GM23338 (cell line): ENCODE data around the gene ZNF766. TPM values are rescaled to one million over a fixed set of nuclear protein-coding genes. Genes with fewer than 3 reads are reported as not detected.

ENCODE experiments used
- ATAC-seq: fragments of 200-7000 bp; cut with Tn5 transposase; 3 replicates; pipeline ENCODE4 v1.9.1; 2020
- DNase-seq: peaks from one replicate; pipeline ENCODE4 v3.0.0-alpha.2; 2015; ENCODE audit warnings: low spot score
- H2AFZ ChIP-seq: fragments of 200-600 bp; sonication (generic); 2 replicates; pipeline ENCODE4 v1.8.0; 2016; ENCODE audit warnings: antibody characterized with exemption, mild to moderate bottlenecking, moderate library complexity
- H3F3A ChIP-seq: fragments of 200-600 bp; sonication (generic); replicated peaks from 2 replicates; pipeline ENCODE4 v1.8.0; 2017; ENCODE audit warnings: antibody characterized with exemption, mixed run types, low read depth
- H3K27ac ChIP-seq: fragments of 200-600 bp; sonication (generic); 2 replicates; pipeline ENCODE4 v1.6.1; 2016; ENCODE audit warnings: low read depth
- H3K27me3 ChIP-seq: fragments of 200-600 bp; sonication (generic); 2 replicates; pipeline ENCODE4 v1.8.0; 2016; ENCODE audit warnings: mild to moderate bottlenecking, mixed run types, moderate library complexity; ENCODE audit not compliant: insufficient read depth
- H3K36me3 ChIP-seq: fragments of 200-600 bp; sonication (generic); 2 replicates; pipeline ENCODE4 v1.8.0; 2016; ENCODE audit warnings: mild to moderate bottlenecking; ENCODE audit not compliant: insufficient read depth
- H3K4me1 ChIP-seq: fragments of 200-600 bp; sonication (generic); 2 replicates; pipeline ENCODE4 v1.8.0; 2016; ENCODE audit warnings: mild to moderate bottlenecking, moderate library complexity; ENCODE audit not compliant: insufficient read depth
- H3K4me2 ChIP-seq: fragments of 200-600 bp; sonication (generic); 2 replicates; pipeline ENCODE4 v1.7.1; 2017; ENCODE audit warnings: mixed run types
- H3K4me3 ChIP-seq: fragments of 200-600 bp; sonication (generic); 2 replicates; pipeline ENCODE4 v1.6.1; 2016; ENCODE audit warnings: mixed run types
- H3K79me2 ChIP-seq: fragments of 200-600 bp; sonication (generic); replicated peaks from 2 replicates; pipeline ENCODE4 v1.8.0; 2017; ENCODE audit warnings: mild to moderate bottlenecking; ENCODE audit not compliant: insufficient read depth
- H3K9me2 ChIP-seq: fragments of 200-600 bp; sonication (generic); 2 replicates; pipeline ENCODE4 v1.8.0; 2017; ENCODE audit not compliant: insufficient read depth
- H4K20me1 ChIP-seq: fragments of 200-600 bp; sonication (generic); replicated peaks from 2 replicates; pipeline ENCODE4 v1.8.0; 2017; ENCODE audit warnings: mild to moderate bottlenecking; ENCODE audit not compliant: insufficient read depth
- H3K27ac Mint-ChIP-seq: 2 replicates; pipeline ENCODE4 v1.8.0; 2020; ENCODE audit warnings: inconsistent platforms, mild to moderate bottlenecking, moderate library complexity, mixed read lengths
- H3K27me3 Mint-ChIP-seq: 3 replicates; pipeline ENCODE4 v1.8.0; 2022; ENCODE audit warnings: low read depth, mild to moderate bottlenecking, moderate library complexity, mixed read lengths, inconsistent platforms; ENCODE audit not compliant: insufficient read depth, poor library complexity
- H3K36me3 Mint-ChIP-seq: 3 replicates; pipeline ENCODE4 v1.8.0; 2021; ENCODE audit warnings: low read depth, mild to moderate bottlenecking, inconsistent platforms, moderate library complexity, mixed read lengths
- H3K4me1 Mint-ChIP-seq: 3 replicates; pipeline ENCODE4 v1.8.0; 2020; ENCODE audit warnings: mild to moderate bottlenecking, inconsistent platforms, mixed read lengths
- H3K4me3 Mint-ChIP-seq: 3 replicates; pipeline ENCODE4 v1.8.0; 2021; ENCODE audit warnings: moderate library complexity, mild to moderate bottlenecking, inconsistent platforms, mixed read lengths
- H3K9me3 Mint-ChIP-seq: 3 replicates; pipeline ENCODE4 v1.8.0; 2020; ENCODE audit warnings: moderate library complexity, mild to moderate bottlenecking, inconsistent platforms, mixed read lengths
- EZH2 ChIP-seq: fragments of 200-600 bp; sonication (generic); IDR thresholded peaks from one replicate; pipeline ENCODE4 v1.8.0; 2017; ENCODE audit warnings: antibody characterized with exemption, mild to moderate bottlenecking, low read depth; ENCODE audit not compliant: unreplicated experiment
- EZH2phosphoT487 ChIP-seq: fragments of 200-600 bp; sonication (generic); IDR thresholded peaks from one replicate; pipeline ENCODE4 v1.8.1; 2018; ENCODE audit warnings: antibody characterized with exemption; ENCODE audit not compliant: unreplicated experiment
- JUNB ChIP-seq: IDR thresholded peaks from one replicate; pipeline ENCODE4 v1.6.1; 2016; ENCODE audit warnings: antibody characterized with exemption; ENCODE audit not compliant: unreplicated experiment
- NANOG ChIP-seq: IDR thresholded peaks from 2 replicates; pipeline ENCODE4 v1.6.1; 2016; ENCODE audit warnings: antibody characterized with exemption, borderline replicate concordance
- REST ChIP-seq: IDR thresholded peaks from one replicate; pipeline ENCODE4 v1.6.1; 2018; ENCODE audit warnings: antibody characterized with exemption; ENCODE audit not compliant: unreplicated experiment
- STAT1 ChIP-seq: IDR thresholded peaks from one replicate; pipeline ENCODE4 v1.6.1; 2016; ENCODE audit warnings: antibody characterized with exemption; ENCODE audit not compliant: unreplicated experiment
- ZNF114 ChIP-seq: fragments of 250-450 bp; sonication (Bioruptor Pico); IDR thresholded peaks from 2 replicates; pipeline ENCODE4 v1.5.0; 2020; ENCODE audit warnings: mild to moderate bottlenecking, moderate library complexity
- polyA plus RNA-seq: library from polyadenylated mRNA; unstranded; fragments of >200 nt; fragmentation: Nextera tagmentation; extraction: Ambion mirVana; gene quantifications from 2 replicates; pipeline ENCODE4 v1.2.1, GENCODE V29; 2016
- total RNA-seq: library from RNA; depleted of rRNA; stranded (reverse); fragments of >200 nt; shearing (Covaris generic); gene quantifications from 2 replicates; pipeline ENCODE4 v1.2.3, GENCODE V29; 2014
- TF ChIP-seq, protein P1 (sequence below): IDR thresholded peaks from 2 replicates; pipeline ENCODE4 v1.6.1; 2016; ENCODE audit warnings: antibody characterized with exemption
- TF ChIP-seq, protein P2 (sequence below), 2 experiments: fragments of 200-600 bp in 1 of 2; sonication (generic) in 1 of 2; conservative IDR thresholded peaks; 2 replicates each; pipeline versions ENCODE4 v1.5.1 to v1.6.1; 2016 to 2017; ENCODE audit warnings: antibody characterized with exemption in 2 of 2, low read depth in 2 of 2, mild to moderate bottlenecking in 2 of 2, moderate library complexity in 1 of 2

The ZNF766 gene
- total and polyA plus RNA-seq, 2 experiments from 2014 or later, result 22.1 to 29.3 TPM

GRCh38 chr19:52297601-52298364, 28.4 kb downstream of the ZNF766 start (continued):
- TF ChIP-seq EZH2 (no peak), REST (no peak), STAT1 (no peak), NANOG (no peak)
- TF ChIP-seq, protein P1, sequence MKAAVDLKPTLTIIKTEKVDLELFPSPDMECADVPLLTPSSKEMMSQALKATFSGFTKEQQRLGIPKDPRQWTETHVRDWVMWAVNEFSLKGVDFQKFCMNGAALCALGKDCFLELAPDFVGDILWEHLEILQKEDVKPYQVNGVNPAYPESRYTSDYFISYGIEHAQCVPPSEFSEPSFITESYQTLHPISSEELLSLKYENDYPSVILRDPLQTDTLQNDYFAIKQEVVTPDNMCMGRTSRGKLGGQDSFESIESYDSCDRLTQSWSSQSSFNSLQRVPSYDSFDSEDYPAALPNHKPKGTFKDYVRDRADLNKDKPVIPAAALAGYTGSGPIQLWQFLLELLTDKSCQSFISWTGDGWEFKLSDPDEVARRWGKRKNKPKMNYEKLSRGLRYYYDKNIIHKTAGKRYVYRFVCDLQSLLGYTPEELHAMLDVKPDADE, result no peak
- TF ChIP-seq, protein P2, sequence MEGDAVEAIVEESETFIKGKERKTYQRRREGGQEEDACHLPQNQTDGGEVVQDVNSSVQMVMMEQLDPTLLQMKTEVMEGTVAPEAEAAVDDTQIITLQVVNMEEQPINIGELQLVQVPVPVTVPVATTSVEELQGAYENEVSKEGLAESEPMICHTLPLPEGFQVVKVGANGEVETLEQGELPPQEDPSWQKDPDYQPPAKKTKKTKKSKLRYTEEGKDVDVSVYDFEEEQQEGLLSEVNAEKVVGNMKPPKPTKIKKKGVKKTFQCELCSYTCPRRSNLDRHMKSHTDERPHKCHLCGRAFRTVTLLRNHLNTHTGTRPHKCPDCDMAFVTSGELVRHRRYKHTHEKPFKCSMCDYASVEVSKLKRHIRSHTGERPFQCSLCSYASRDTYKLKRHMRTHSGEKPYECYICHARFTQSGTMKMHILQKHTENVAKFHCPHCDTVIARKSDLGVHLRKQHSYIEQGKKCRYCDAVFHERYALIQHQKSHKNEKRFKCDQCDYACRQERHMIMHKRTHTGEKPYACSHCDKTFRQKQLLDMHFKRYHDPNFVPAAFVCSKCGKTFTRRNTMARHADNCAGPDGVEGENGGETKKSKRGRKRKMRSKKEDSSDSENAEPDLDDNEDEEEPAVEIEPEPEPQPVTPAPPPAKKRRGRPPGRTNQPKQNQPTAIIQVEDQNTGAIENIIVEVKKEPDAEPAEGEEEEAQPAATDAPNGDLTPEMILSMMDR (conservative IDR thresholded peaks at IDR 0.05; ENCODE audit: low read depth in 2 of 2), result no peak

DNA sequence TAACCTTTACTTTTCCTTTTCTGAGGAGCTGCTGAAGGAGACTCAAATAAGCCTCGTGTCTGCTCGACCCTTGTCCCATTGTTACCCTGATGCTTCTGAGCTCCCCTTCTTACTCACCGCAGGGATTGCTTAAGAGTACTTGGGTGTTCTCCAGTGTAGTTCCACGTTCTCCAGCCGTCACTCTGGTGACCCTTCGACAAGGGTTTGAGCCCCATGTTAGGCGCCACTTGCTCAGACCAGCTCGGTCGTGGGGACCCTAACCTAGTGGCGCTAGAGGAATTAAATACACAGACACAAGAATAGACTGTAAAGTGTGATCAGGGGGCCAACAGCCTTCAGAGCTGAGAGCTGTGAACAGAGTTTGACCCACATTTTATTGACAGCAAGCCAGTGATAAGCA, 37.9 kb downstream of the ZNF766 start:
- ATAC-seq (no peak), DNase-seq (peak; percentile 58)
- no peak for TF ChIP-seq EZH2phosphoT487
- TF ChIP-seq JUNB, result no peak
- no peak for TF ChIP-seq STAT1
- no peak for TF ChIP-seq EZH2
- no peak for TF ChIP-seq NANOG
- TF ChIP-seq ZNF114, result no peak
- H3K4me3 Mint-ChIP-seq, result no peak overlapping the region
- H3K4me1 Mint-ChIP-seq, result no peaks in the 10 kb centered on the region
- peaks cover 2% of the 10 kb centered on the region for H3K27me3 Mint-ChIP-seq
- H3K4me2 ChIP-seq, result no peak overlapping the region
- H3K36me3 ChIP-seq, result peaks cover 62% of the 10 kb centered on the region
- peaks cover 98% of the 10 kb centered on the region for H3K36me3 Mint-ChIP-seq
- no peak overlapping the region for H3K27ac Mint-ChIP-seq
- H3F3A ChIP-seq, result no peaks in the 10 kb centered on the region
- no peaks in the 10 kb centered on the region for H3K27me3 ChIP-seq
- H3K79me2 ChIP-seq, result 0 out of 2 replicates have a peak, but pooled peaks cover 4% of the 10 kb centered on the region
- H4K20me1 ChIP-seq, result no peaks in the 10 kb centered on the region; the same call in 1 of the 2 replicates
- no peak overlapping the region for H2AFZ ChIP-seq
- no peak overlapping the region for H3K4me3 ChIP-seq
- no peaks in the 10 kb centered on the region for H3K9me2 ChIP-seq
- H3K27ac ChIP-seq, result no peak overlapping the region
- H3K9me3 Mint-ChIP-seq, result peaks cover 73% of the 10 kb centered on the region
- H3K4me1 ChIP-seq, result no peaks in the 10 kb centered on the region
